Endothelial cell of umbilical vein (primary cell): ENCODE measurements around the gene SLC24A3. TPM values are rescaled to one million over a fixed set of nuclear protein-coding genes. Genes with fewer than 3 reads are reported as not detected.

Experiments
- BruUV-seq: library from RNA; stranded (reverse); fragments of 400-500 nt; replicated peaks from 2 replicates; lab custom pipeline; 2021; lab: Mats Ljungman, UMichigan
- CTCF ChIA-PET: fragments of 300-600, 350-600 bp; sonication (Branson Sonifier 250); formaldehyde crosslinking; loops from one replicate; lab custom pipeline; 2021; ENCODE audit warnings: antibody characterized with exemption, inconsistent platforms; lab: Charles Lee
- POLR2A ChIA-PET: fragments of 300-600, 350-600 bp; sonication (Branson Sonifier 250); formaldehyde crosslinking; loops from one replicate; lab custom pipeline; 2021; ENCODE audit warnings: antibody characterized with exemption, inconsistent platforms; lab: Charles Lee
- DNase-seq: peaks from one replicate; pipeline ENCODE4 v3.0.0-alpha.2; 2011; ENCODE audit warnings: low read depth, low spot score
- FAIRE-seq: peaks from 2 replicates; lab custom pipeline; 2011; peaks lifted over from hg19 to GRCh38; lab: Jason Lieb, UNC
- H2AFZ ChIP-seq: 2 replicates; pipeline ENCODE4 v1.6.0; 2012; ENCODE audit warnings: low read depth, low read length, control low read depth, inconsistent platforms
- H3K27ac ChIP-seq: 2 replicates; pipeline ENCODE4 v1.5.1; 2011; ENCODE audit warnings: low read depth, mild to moderate bottlenecking, control low read depth, low read length, moderate library complexity; ENCODE audit not compliant: insufficient read depth
- H3K27me3 ChIP-seq, 2 experiments: 2 replicates each; pipeline versions ENCODE4 v1.6.0 to v1.6.1; 2011; ENCODE audit warnings: low read length in 2 of 2, mixed read lengths in 1 of 2; ENCODE audit not compliant: control insufficient read depth in 2 of 2, insufficient read depth in 2 of 2
- H3K36me3 ChIP-seq, 2 experiments: 2 replicates in 1 of 2; 3 replicates in 1 of 2; pipeline ENCODE4 v1.5.1; 2011; ENCODE audit warnings: low read length in 2 of 2, mild to moderate bottlenecking in 1 of 2, moderate library complexity in 1 of 2; ENCODE audit not compliant: control insufficient read depth in 2 of 2, insufficient read depth in 2 of 2; ENCODE audit errors: extremely low read depth in 1 of 2
- H3K4me1 ChIP-seq: 3 replicates; pipeline ENCODE4 v1.5.1; 2011; ENCODE audit warnings: mild to moderate bottlenecking, low read length; ENCODE audit not compliant: control insufficient read depth, insufficient read depth; ENCODE audit errors: extremely low read depth
- H3K4me2 ChIP-seq: 2 replicates; pipeline ENCODE4 v1.6.1; 2011; ENCODE audit warnings: low read length, control low read depth, mixed read lengths; ENCODE audit not compliant: insufficient read depth
- H3K4me3 ChIP-seq, 3 experiments: fragments of 200-600 bp in 1 of 3; sonication (generic), shearing (Covaris generic) in 1 of 3; replicated peaks in 1 of 3; 2 replicates each; pipeline ENCODE4 v1.5.1; 2011 to 2016; ENCODE audit warnings: control low read depth in 3 of 3, low read length in 3 of 3, mild to moderate bottlenecking in 2 of 3, inconsistent platforms in 1 of 3, low read depth in 1 of 3, moderate library complexity in 1 of 3; ENCODE audit not compliant: insufficient read depth in 1 of 3
- H3K79me2 ChIP-seq: 2 replicates; pipeline ENCODE4 v1.6.0; 2012; ENCODE audit warnings: low read length, inconsistent platforms; ENCODE audit not compliant: control insufficient read depth, insufficient read depth
- H3K9ac ChIP-seq: replicated peaks from 2 replicates; pipeline ENCODE3; 2011; ENCODE audit warnings: low read length, control low read depth; ENCODE audit not compliant: insufficient read depth; ENCODE audit errors: extremely low read depth
- H3K9me1 ChIP-seq: replicated peaks from 3 replicates; pipeline ENCODE4 v1.6.0; 2011; ENCODE audit warnings: mild to moderate bottlenecking, low read length; ENCODE audit not compliant: control insufficient read depth, insufficient read depth; ENCODE audit errors: extremely low read depth
- H3K9me3 ChIP-seq: replicated peaks from 2 replicates; pipeline ENCODE4 v1.5.1; 2012; ENCODE audit warnings: low read length, inconsistent platforms; ENCODE audit not compliant: control insufficient read depth, insufficient read depth
- H4K20me1 ChIP-seq: replicated peaks from 2 replicates; pipeline ENCODE3; 2011; ENCODE audit warnings: mild to moderate bottlenecking, low read length; ENCODE audit not compliant: control insufficient read depth, insufficient read depth; ENCODE audit errors: extremely low read depth
- EZH2 ChIP-seq: IDR thresholded peaks from 2 replicates; pipeline ENCODE4 v1.6.1; 2012; ENCODE audit warnings: borderline replicate concordance, low read depth, mild to moderate bottlenecking, moderate library complexity, low read length, inconsistent platforms; ENCODE audit not compliant: severe bottlenecking
- FOS ChIP-seq: IDR thresholded peaks from 2 replicates; pipeline ENCODE4 v1.6.1; 2011; ENCODE audit warnings: mild to moderate bottlenecking, low read length, moderate library complexity, borderline replicate concordance; ENCODE audit not compliant: insufficient read depth
- MYC ChIP-seq: IDR thresholded peaks from one replicate; pipeline ENCODE4 v1.6.1; 2011; ENCODE audit warnings: mild to moderate bottlenecking, low read depth, low read length
- POLR2A ChIP-seq: IDR thresholded peaks from 2 replicates; pipeline ENCODE4 v1.6.1; 2012; ENCODE audit warnings: low read depth, mild to moderate bottlenecking, control low read depth, low read length
- dilution Hi-C: fragments of 300-500 bp; cut with MboI; formaldehyde crosslinking; loops from one replicate; pipeline ENCODE4 v1.15.0; 2019; ENCODE audit warnings: low sequenced_read_pairs; ENCODE audit not compliant: extremely low pct_ligation_motif_present
- intact Hi-C: fragments of 100-400 bp; cut with micrococcal nuclease; formaldehyde crosslinking; loops from one replicate; pipeline ENCODE4 v1.10.0; 2022
- polyA plus RNA-seq, 4 experiments: library from polyadenylated mRNA; depleted of rRNA in 3 of 4; stranded (reverse) in 3 of 4; unstranded in 1 of 4; fragments of >200 nt; gene quantifications; 2 replicates each; pipeline versions ENCODE4 v1.2.1 to v1.2.3, GENCODE V29; 2011 to 2012; ENCODE audit warnings: missing spikeins in 1 of 4
- total RNA-seq: library from RNA; stranded (reverse); gene quantifications from 2 replicates; pipeline ENCODE4 v1.2.3, GENCODE V29; 2021
- TF ChIP-seq, protein P1 (sequence below): IDR thresholded peaks from 2 replicates; pipeline ENCODE4 v1.6.1; 2011; ENCODE audit not compliant: insufficient read depth, insufficient read length
- TF ChIP-seq, protein P2 (sequence below), 2 donors: IDR thresholded peaks; 1 replicate in 1 of 2; 2 replicates in 1 of 2; pipeline ENCODE4 v1.5.1; 2011; ENCODE audit warnings: low read length in 2 of 2, mild to moderate bottlenecking in 2 of 2, moderate library complexity in 2 of 2, control low read depth in 1 of 2, inconsistent platforms in 1 of 2, low read depth in 1 of 2; ENCODE audit not compliant: insufficient read depth in 1 of 2; ENCODE audit errors: extremely low read depth in 1 of 2

SLC24A3 gene
- total and polyA plus RNA-seq, 2 donors (not counting 3 experiments of a cell fraction or from before 2014, with no cell fraction given), result not detected

DNA sequence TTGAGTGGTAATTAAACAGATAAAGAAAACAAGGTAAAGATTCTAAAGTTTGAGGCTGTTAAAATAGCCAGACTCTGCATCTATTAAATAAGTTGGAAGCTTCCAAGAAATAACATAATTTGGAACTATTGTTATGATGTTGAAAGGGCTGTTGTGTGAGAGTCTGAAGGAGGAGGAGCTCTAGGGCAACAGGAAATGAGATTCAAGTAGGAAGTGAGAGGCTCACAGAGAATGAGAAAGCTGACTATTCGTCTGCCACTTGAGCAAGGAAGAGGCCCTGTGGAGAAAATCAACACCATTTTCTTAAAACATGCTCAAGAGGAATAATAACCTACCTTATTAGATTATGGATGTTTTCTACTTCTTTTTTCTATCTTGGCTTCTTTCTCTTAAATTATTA lies 185.2 kb downstream of the SLC24A3 start:
- dilution Hi-C loops, result no loop called here

DNA sequence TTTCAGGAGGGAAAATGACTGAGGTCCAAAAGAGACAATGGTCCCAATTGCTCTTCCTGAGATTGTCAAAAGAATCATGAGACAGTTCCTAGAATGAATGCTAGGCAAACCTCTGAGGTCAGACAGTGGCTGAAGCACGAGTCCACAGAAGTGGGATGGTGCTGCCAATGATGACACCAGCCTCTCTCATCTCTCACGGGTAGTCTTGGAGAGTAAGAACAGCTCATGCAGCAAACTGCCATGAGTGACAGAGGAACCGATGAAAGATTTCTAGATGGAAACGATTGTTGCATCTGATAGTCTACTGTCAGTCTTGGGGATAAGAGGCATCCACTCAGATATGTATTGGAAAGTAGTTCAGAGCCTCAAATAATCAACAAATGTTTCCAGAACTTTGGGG lies 188.7 kb downstream of the SLC24A3 start:
- FAIRE-seq, result no peak
- no peaks in the 10 kb centered on the region for H3K27me3 ChIP-seq

More for the DNA sequence above, 185.2 kb downstream of the SLC24A3 start:
- Histone ChIP-seq H3K9me3 (peaks cover 2% of the 10 kb centered on the region), H3K9ac (no peak overlapping the region), H3K4me1 (no peaks in the 10 kb centered on the region), H3K4me2 (no peak overlapping the region), H3K27ac (no peak overlapping the region), H3K4me3 (no peak overlapping the region), H3K79me2 (no peaks in the 10 kb centered on the region), H2AFZ (no peak overlapping the region), H3K9me1 (no peaks in the 10 kb centered on the region), H3K27me3 (no peaks in the 10 kb centered on the region), H3K36me3 (no peaks in the 10 kb centered on the region), H4K20me1 (no peaks in the 10 kb centered on the region)
- FAIRE-seq, result no peak
- DNase-seq, result no peak
- intact Hi-C loops, result no loop called here
- no peak for TF ChIP-seq MYC
- ChIA-PET CTCF (no interaction called here), POLR2A (no interaction called here)
- BruUV-seq, result no TSS peak

More for the DNA sequence above, 188.7 kb downstream of the SLC24A3 start:
- Histone ChIP-seq H3K4me2 (no peak overlapping the region), H3K4me1 (no peaks in the 10 kb centered on the region), H3K9me1 (no peaks in the 10 kb centered on the region), H3K79me2 (no peaks in the 10 kb centered on the region), H3K9me3 (peaks cover 2% of the 10 kb centered on the region), H2AFZ (no peak overlapping the region), H3K4me3 (no peak overlapping the region), H3K36me3 (no peaks in the 10 kb centered on the region), H4K20me1 (no peaks in the 10 kb centered on the region), H3K27ac (no peak overlapping the region), H3K9ac (no peak overlapping the region)
- CTCF ChIA-PET, result no interaction called here
- TF ChIP-seq, protein P1, sequence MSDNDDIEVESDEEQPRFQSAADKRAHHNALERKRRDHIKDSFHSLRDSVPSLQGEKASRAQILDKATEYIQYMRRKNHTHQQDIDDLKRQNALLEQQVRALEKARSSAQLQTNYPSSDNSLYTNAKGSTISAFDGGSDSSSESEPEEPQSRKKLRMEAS, result no peak
- TF ChIP-seq, protein P2, sequence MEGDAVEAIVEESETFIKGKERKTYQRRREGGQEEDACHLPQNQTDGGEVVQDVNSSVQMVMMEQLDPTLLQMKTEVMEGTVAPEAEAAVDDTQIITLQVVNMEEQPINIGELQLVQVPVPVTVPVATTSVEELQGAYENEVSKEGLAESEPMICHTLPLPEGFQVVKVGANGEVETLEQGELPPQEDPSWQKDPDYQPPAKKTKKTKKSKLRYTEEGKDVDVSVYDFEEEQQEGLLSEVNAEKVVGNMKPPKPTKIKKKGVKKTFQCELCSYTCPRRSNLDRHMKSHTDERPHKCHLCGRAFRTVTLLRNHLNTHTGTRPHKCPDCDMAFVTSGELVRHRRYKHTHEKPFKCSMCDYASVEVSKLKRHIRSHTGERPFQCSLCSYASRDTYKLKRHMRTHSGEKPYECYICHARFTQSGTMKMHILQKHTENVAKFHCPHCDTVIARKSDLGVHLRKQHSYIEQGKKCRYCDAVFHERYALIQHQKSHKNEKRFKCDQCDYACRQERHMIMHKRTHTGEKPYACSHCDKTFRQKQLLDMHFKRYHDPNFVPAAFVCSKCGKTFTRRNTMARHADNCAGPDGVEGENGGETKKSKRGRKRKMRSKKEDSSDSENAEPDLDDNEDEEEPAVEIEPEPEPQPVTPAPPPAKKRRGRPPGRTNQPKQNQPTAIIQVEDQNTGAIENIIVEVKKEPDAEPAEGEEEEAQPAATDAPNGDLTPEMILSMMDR (IDR thresholded peaks at IDR 0.05; ENCODE audit: extremely low read depth in 1 of 2, insufficient read depth in 1 of 2, low read depth in 1 of 2, low read length in 2 of 2), result no peak
- TF ChIP-seq EZH2, result no peak
- TF ChIP-seq POLR2A, result no peak
- no peak for TF ChIP-seq FOS
- no peak for DNase-seq
- no TSS peak for BruUV-seq
- POLR2A ChIA-PET, result no interaction called here
- intact Hi-C loops (no loop called here), dilution Hi-C loops (no loop called here)
